IPS DF 4.7 (cell line): ENCODE measurements around the gene KCNQ2.

ENCODE experiments used
- DNase-seq: peaks from one replicate; pipeline ENCODE4 v3.0.0-alpha.2; 2013; ENCODE audit warnings: low spot score; ENCODE audit errors: extremely low read depth

KCNQ2 gene

GRCh38 chr20:63404129-63405085 lies 68.0 kb downstream of the KCNQ2 start:
- no peak for DNase-seq

GRCh38 chr20:63403403-63404105 lies 68.9 kb downstream of the KCNQ2 start:
- no peak for DNase-seq

GRCh38 chr20:63402860-63403220 lies 69.6 kb downstream of the KCNQ2 start:
- DNase-seq = no peak

- DNase-seq = no peak
These were observed 70.1 kb downstream of the KCNQ2 start for GRCh38 chr20:63402181-63402859.

- DNase-seq = no peak
These were observed 70.9 kb downstream of the KCNQ2 start for GRCh38 chr20:63401384-63402110.

GRCh38 chr20:63400486-63401210 lies 71.8 kb downstream of the KCNQ2 start:
- no peak for DNase-seq

- no peak for DNase-seq
These were observed 72.7 kb downstream of the KCNQ2 start for GRCh38 chr20:63399596-63400375.

GRCh38 chr20:63398744-63399514 lies 73.5 kb downstream of the KCNQ2 start:
- DNase-seq = no peak

GRCh38 chr20:63397946-63398450 lies 74.5 kb downstream of the KCNQ2 start:
- DNase-seq = no peak

- DNase-seq = no peak
These were observed 75.2 kb downstream of the KCNQ2 start for GRCh38 chr20:63397155-63397843.

- DNase-seq = no peak
These were observed 76.2 kb downstream of the KCNQ2 start for GRCh38 chr20:63396300-63396699.

GRCh38 chr20:63395723-63396122 lies 76.7 kb downstream of the KCNQ2 start:
- no peak for DNase-seq

- DNase-seq = no peak
These were observed 77.5 kb downstream of the KCNQ2 start for GRCh38 chr20:63394920-63395455.

GRCh38 chr20:63394069-63394919 lies 78.2 kb downstream of the KCNQ2 start:
- no peak for DNase-seq

GRCh38 chr20:63393566-63393965 lies 78.9 kb downstream of the KCNQ2 start:
- DNase-seq = no peak

- DNase-seq = no peak
These were observed 79.7 kb downstream of the KCNQ2 start for GRCh38 chr20:63392465-63393365.
